CD4-positive, alpha-beta T cell (primary cell): ENCODE data around the gene CD99L2. TPM values are rescaled to one million over a fixed set of nuclear protein-coding genes. Genes with fewer than 3 reads are reported as not detected.

Source experiments
- ATAC-seq: fragments of 200-7000 bp; cut with Tn5 transposase; one replicate; pipeline ENCODE4 v1.10.0; 2022; ENCODE audit warnings: mild to moderate bottlenecking; ENCODE audit not compliant: poor library complexity
- CTCF ChIA-PET: fragments of 350-600 bp; sonication (Branson Sonifier 250); formaldehyde crosslinking; loops from one replicate; lab custom pipeline; 2021; ENCODE audit warnings: antibody characterized with exemption, inconsistent platforms; lab: Charles Lee
- POLR2A ChIA-PET: fragments of 350-600 bp; sonication (Branson Sonifier 250); formaldehyde crosslinking; loops from one replicate; lab custom pipeline; 2021; ENCODE audit warnings: antibody characterized with exemption, inconsistent platforms; lab: Charles Lee
- DNase-seq, 14 experiments: peaks; one replicate each; pipeline ENCODE4 v3.0.0-alpha.2; 2013 to 2020; ENCODE audit warnings: mixed read lengths in 2 of 14
- H3K27ac ChIP-seq, 2 donors: one replicate each; pipeline versions ENCODE4 v1.5.1 to v1.7.0; 2013; ENCODE audit warnings: low read length in 2 of 2, low read depth in 1 of 2, mild to moderate bottlenecking in 1 of 2
- H3K27me3 ChIP-seq, 2 experiments: 1 replicate in 1 of 2; 2 replicates in 1 of 2; pipeline versions ENCODE4 v1.6.1 to v1.7.0; 2013; ENCODE audit warnings: low read length in 2 of 2, control low read depth in 1 of 2, mild to moderate bottlenecking in 1 of 2, moderate library complexity in 1 of 2; ENCODE audit not compliant: insufficient read depth in 2 of 2, control insufficient read depth in 1 of 2
- H3K36me3 ChIP-seq: one replicate; pipeline ENCODE4 v1.6.1; 2013; ENCODE audit warnings: low read length, control low read depth; ENCODE audit not compliant: insufficient read depth
- H3K4me1 ChIP-seq: one replicate; pipeline ENCODE4 v1.6.1; 2013; ENCODE audit warnings: low read length, control low read depth; ENCODE audit not compliant: insufficient read depth
- H3K4me3 ChIP-seq: one replicate; pipeline ENCODE4 v1.5.1; 2013; ENCODE audit warnings: mild to moderate bottlenecking, low read length, moderate library complexity
- H3K9me3 ChIP-seq, 2 experiments: 1 replicate in 1 of 2; 2 replicates in 1 of 2; pipeline versions ENCODE4 v1.6.1 to v1.7.0; 2013; ENCODE audit warnings: low read length in 2 of 2, mild to moderate bottlenecking in 2 of 2, control low read depth in 1 of 2, moderate library complexity in 1 of 2; ENCODE audit not compliant: control insufficient read depth in 1 of 2, insufficient read depth in 1 of 2
- H3K27ac Mint-ChIP-seq: one replicate; pipeline ENCODE4 v1.8.0; 2020; ENCODE audit warnings: mixed read lengths
- H3K27me3 Mint-ChIP-seq: one replicate; pipeline ENCODE4 v1.8.0; 2021; ENCODE audit warnings: mixed read lengths
- H3K36me3 Mint-ChIP-seq: one replicate; pipeline ENCODE4 v1.8.0; 2021; ENCODE audit warnings: low read depth, mixed read lengths
- H3K4me1 Mint-ChIP-seq: one replicate; pipeline ENCODE4 v1.8.0; 2021; ENCODE audit warnings: low read depth, mixed read lengths
- H3K4me3 Mint-ChIP-seq: one replicate; pipeline ENCODE4 v1.8.0; 2020; ENCODE audit warnings: mild to moderate bottlenecking, mixed read lengths
- H3K9me3 Mint-ChIP-seq: one replicate; pipeline ENCODE4 v1.8.0; 2020; ENCODE audit warnings: mixed read lengths
- intact Hi-C, 2 experiments: fragments of 100-400 bp; cut with DNase I in 1 of 2; cut with micrococcal nuclease in 1 of 2; formaldehyde crosslinking; loops; one replicate each; pipeline versions ENCODE4 v1.15.1 to v1.9.0; 2023 to 2025; cut with DNase I, micrococcal nuclease
- total RNA-seq, 174 experiments: library from RNA in 2 of 174; stranded (reverse) in 2 of 174; gene quantifications; one replicate each; pipeline ENCODE4 v1.2.3 and lab custom pipeline; 2021 to 2026
- TF ChIP-seq, protein P1 (sequence below): fragments of 200-600 bp; IDR thresholded peaks from one replicate; pipeline ENCODE4 v1.8.0; 2022; ENCODE audit warnings: antibody characterized with exemption, mild to moderate bottlenecking

Gene CD99L2
- total RNA-seq, 2 experiments from 2014 or later = 5.3 to 6.5 TPM

GRCh38 chrX:150781677-150782076, 116.8 kb downstream of the CD99L2 start:
- H3K4me3 Mint-ChIP-seq = no peak overlapping the region
- Histone ChIP-seq H3K9me3 (no peaks in the 10 kb centered on the region), H3K4me1 (no peaks in the 10 kb centered on the region), H3K27ac (no peak overlapping the region), H3K36me3 (no peaks in the 10 kb centered on the region), H3K4me3 (no peak overlapping the region), H3K27me3 (no peaks in the 10 kb centered on the region)
- H3K9me3 Mint-ChIP-seq = no peaks in the 10 kb centered on the region
- DNase-seq (no peak), ATAC-seq (no peak)
- H3K4me1 Mint-ChIP-seq = no peaks in the 10 kb centered on the region
- intact Hi-C loops = no loop called here
- POLR2A ChIA-PET = no interaction called here
- CTCF ChIA-PET = no interaction called here
- H3K27ac Mint-ChIP-seq = no peak overlapping the region
- TF ChIP-seq, protein P1, sequence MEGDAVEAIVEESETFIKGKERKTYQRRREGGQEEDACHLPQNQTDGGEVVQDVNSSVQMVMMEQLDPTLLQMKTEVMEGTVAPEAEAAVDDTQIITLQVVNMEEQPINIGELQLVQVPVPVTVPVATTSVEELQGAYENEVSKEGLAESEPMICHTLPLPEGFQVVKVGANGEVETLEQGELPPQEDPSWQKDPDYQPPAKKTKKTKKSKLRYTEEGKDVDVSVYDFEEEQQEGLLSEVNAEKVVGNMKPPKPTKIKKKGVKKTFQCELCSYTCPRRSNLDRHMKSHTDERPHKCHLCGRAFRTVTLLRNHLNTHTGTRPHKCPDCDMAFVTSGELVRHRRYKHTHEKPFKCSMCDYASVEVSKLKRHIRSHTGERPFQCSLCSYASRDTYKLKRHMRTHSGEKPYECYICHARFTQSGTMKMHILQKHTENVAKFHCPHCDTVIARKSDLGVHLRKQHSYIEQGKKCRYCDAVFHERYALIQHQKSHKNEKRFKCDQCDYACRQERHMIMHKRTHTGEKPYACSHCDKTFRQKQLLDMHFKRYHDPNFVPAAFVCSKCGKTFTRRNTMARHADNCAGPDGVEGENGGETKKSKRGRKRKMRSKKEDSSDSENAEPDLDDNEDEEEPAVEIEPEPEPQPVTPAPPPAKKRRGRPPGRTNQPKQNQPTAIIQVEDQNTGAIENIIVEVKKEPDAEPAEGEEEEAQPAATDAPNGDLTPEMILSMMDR = no peak
- no peaks in the 10 kb centered on the region for H3K27me3 Mint-ChIP-seq
- H3K36me3 Mint-ChIP-seq = no peaks in the 10 kb centered on the region

DNA sequence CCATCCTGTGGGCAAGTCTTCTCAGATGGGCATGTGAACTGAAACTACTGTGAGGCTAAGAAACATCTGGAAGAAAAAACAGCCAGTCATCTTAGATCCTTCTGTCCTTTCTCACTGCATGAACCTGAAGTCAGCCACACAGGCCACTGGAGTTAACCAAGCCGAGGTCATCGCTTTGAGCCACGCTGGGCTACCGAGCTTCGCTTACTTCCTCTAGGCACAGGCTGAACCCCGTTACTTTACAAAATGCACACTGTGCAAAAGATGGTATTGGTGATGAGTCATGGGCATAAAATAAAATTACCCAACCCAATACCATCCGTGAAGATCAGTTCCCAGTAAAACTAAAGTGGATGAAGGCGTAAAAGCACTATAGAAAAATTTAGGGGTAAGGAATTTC, 119.1 kb downstream of the CD99L2 start:
- H3K4me1 Mint-ChIP-seq = no peaks in the 10 kb centered on the region
- Histone ChIP-seq H3K9me3 (no peaks in the 10 kb centered on the region), H3K27me3 (no peaks in the 10 kb centered on the region), H3K4me1 (no peaks in the 10 kb centered on the region), H3K36me3 (no peaks in the 10 kb centered on the region), H3K4me3 (no peak overlapping the region), H3K27ac (no peak overlapping the region)
- no peaks in the 10 kb centered on the region for H3K27me3 Mint-ChIP-seq
- no peak for ATAC-seq
- no peak overlapping the region for H3K4me3 Mint-ChIP-seq
- H3K9me3 Mint-ChIP-seq = no peaks in the 10 kb centered on the region
- DNase-seq = no peak
- CTCF ChIA-PET = no interaction called here
- intact Hi-C loops = no loop called here
- POLR2A ChIA-PET = no interaction called here
- no peak overlapping the region for H3K27ac Mint-ChIP-seq
- TF ChIP-seq, protein P1 = no peak
- peaks cover 5% of the 10 kb centered on the region for H3K36me3 Mint-ChIP-seq

- DNase-seq = no peak
- H3K36me3 ChIP-seq = no peaks in the 10 kb centered on the region
- H3K27ac Mint-ChIP-seq = no peak overlapping the region
- H3K4me1 ChIP-seq = no peaks in the 10 kb centered on the region
- no peaks in the 10 kb centered on the region for H3K27me3 Mint-ChIP-seq
- H3K9me3 ChIP-seq = no peaks in the 10 kb centered on the region
- H3K27ac ChIP-seq = no peak overlapping the region
- H3K4me3 Mint-ChIP-seq = no peak overlapping the region
- TF ChIP-seq, protein P1 = no peak
- no peak overlapping the region for H3K4me3 ChIP-seq
- H3K27me3 ChIP-seq = no peaks in the 10 kb centered on the region
- H3K36me3 Mint-ChIP-seq = peaks cover 5% of the 10 kb centered on the region
- intact Hi-C loops = no loop called here
- no peaks in the 10 kb centered on the region for H3K4me1 Mint-ChIP-seq
- ChIA-PET POLR2A (no interaction called here), CTCF (interaction anchor here (0.6 kb wide), 1 partner anchor 503 kb away, joined by 3 read pairs; no protein-coding TSS in a partner anchor)
- no peak for ATAC-seq
- H3K9me3 Mint-ChIP-seq = no peaks in the 10 kb centered on the region
Observed at GRCh38 chrX:150777328-150777992, 121.0 kb downstream of the CD99L2 start.
